Mesendoderm (in vitro differentiated cells): ENCODE measurements around the gene RIPOR3.
"Not testable (repeated sequence)": the region's sequence is repeated elsewhere in the genome, so short reads cannot be mapped to it uniquely, and the experiment has no call there.

Experiments used
- DNase-seq: peaks from one replicate; pipeline ENCODE4 v3.0.0; 2013
- H2AK5ac ChIP-seq: 2 replicates; pipeline ENCODE4 v1.6.1; 2013; ENCODE audit warnings: low read length, inconsistent platforms
- H2BK120ac ChIP-seq: 2 replicates; pipeline ENCODE4 v1.6.1; 2013; ENCODE audit warnings: low read depth, mild to moderate bottlenecking, low read length, moderate library complexity, mixed read lengths
- H2BK15ac ChIP-seq: replicated peaks from 2 replicates; pipeline ENCODE4 v1.6.1; 2013; ENCODE audit warnings: low read depth, mild to moderate bottlenecking, moderate library complexity
- H2BK5ac ChIP-seq: 2 replicates; pipeline ENCODE4 v1.6.1; 2013; ENCODE audit warnings: low read length, inconsistent platforms
- H3K18ac ChIP-seq: 2 replicates; pipeline ENCODE4 v1.6.1; 2013; ENCODE audit warnings: mild to moderate bottlenecking, low read length, mixed read lengths
- H3K23ac ChIP-seq: one replicate; pipeline ENCODE4 v1.6.1; 2013; ENCODE audit warnings: low read length
- H3K27ac ChIP-seq: 2 replicates; pipeline ENCODE4 v1.5.1; 2013; ENCODE audit warnings: low read depth, mild to moderate bottlenecking, inconsistent platforms, low read length, moderate library complexity
- H3K27me3 ChIP-seq: 2 replicates; pipeline ENCODE4 v1.6.1; 2013; ENCODE audit warnings: low read length, control low read depth, mild to moderate bottlenecking, inconsistent platforms; ENCODE audit not compliant: insufficient read depth, poor library complexity
- H3K36me3 ChIP-seq: 2 replicates; pipeline ENCODE4 v1.6.1; 2013; ENCODE audit warnings: low read length, inconsistent platforms; ENCODE audit not compliant: control insufficient read depth, insufficient read depth
- H3K4ac ChIP-seq: one replicate; pipeline ENCODE4 v1.6.1; 2013; ENCODE audit warnings: low read depth, mild to moderate bottlenecking, low read length, moderate library complexity
- H3K4me1 ChIP-seq: 2 replicates; pipeline ENCODE4 v1.6.1; 2013; ENCODE audit warnings: low read depth, low read length, inconsistent platforms; ENCODE audit not compliant: control insufficient read depth
- H3K4me2 ChIP-seq: 2 replicates; pipeline ENCODE4 v1.6.1; 2013; ENCODE audit warnings: low read length
- H3K4me3 ChIP-seq: 2 replicates; pipeline ENCODE4 v1.5.1; 2013; ENCODE audit warnings: mild to moderate bottlenecking, low read length
- H3K56ac ChIP-seq: one replicate; pipeline ENCODE4 v1.6.1; 2013; ENCODE audit warnings: low read length
- H3K79me1 ChIP-seq: 2 replicates; pipeline ENCODE4 v1.6.1; 2013; ENCODE audit warnings: low read length, inconsistent platforms
- H3K79me2 ChIP-seq: 2 replicates; pipeline ENCODE4 v1.6.1; 2013; ENCODE audit warnings: mild to moderate bottlenecking, low read length; ENCODE audit not compliant: control insufficient read depth, insufficient read depth
- H3K9ac ChIP-seq: 2 replicates; pipeline ENCODE4 v1.6.1; 2013; ENCODE audit warnings: low read length, inconsistent platforms
- H4K5ac ChIP-seq: one replicate; pipeline ENCODE4 v1.6.1; 2013; ENCODE audit warnings: low read length
- H4K8ac ChIP-seq: one replicate; pipeline ENCODE4 v1.6.1; 2013; ENCODE audit warnings: low read depth, mild to moderate bottlenecking, control low read depth, low read length, moderate library complexity
- WGBS: extraction: QIAGEN DNeasy Blood & Tissue Kit; methylation state at CpG from one replicate; pipeline ENCODE4 v1.1.7; 2013; ENCODE audit warnings: low lambda C conversion rate, missing lambda C conversion rate; ENCODE audit not compliant: insufficient coverage; ENCODE audit errors: extremely low coverage; 5-methylcytosine and 5-hydroxymethylcytosine counted together

RIPOR3 gene

DNA sequence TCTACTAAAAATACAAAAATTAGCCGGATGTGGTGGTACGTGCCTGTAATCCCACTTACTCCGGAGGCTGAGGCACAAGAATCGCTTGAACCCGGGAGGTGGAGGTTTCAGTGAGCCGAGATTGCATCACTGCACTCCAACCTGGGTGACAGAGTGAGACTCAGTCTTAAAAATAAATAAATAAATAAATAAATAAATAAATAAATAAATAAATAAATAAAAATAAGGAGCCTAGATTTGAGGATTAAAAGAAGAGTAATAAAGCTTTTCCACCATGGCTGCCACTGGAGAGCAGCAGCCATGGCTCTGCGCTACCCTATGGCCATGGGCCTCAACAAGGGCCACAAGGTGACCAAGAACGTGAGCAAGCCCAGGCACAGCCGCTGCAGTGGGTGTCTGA lies 70.9 kb downstream of the RIPOR3 start:
- H2BK15ac ChIP-seq, H3K79me1 ChIP-seq, H2BK5ac ChIP-seq, H2AK5ac ChIP-seq, H3K36me3 ChIP-seq, H3K4ac ChIP-seq, H4K8ac ChIP-seq, H4K5ac ChIP-seq, DNase-seq, H3K27ac ChIP-seq, H2BK120ac ChIP-seq, H3K27me3 ChIP-seq, H3K79me2 ChIP-seq, H3K23ac ChIP-seq, H3K4me3 ChIP-seq, H3K9ac ChIP-seq, H3K56ac ChIP-seq, H3K4me2 ChIP-seq, H3K18ac ChIP-seq, H3K4me1 ChIP-seq: not testable (repeated sequence)
- no CpG with 5 or more reads among the region's 9 CpGs for WGBS

- peak; percentile 44 for DNase-seq
- no peak overlapping the region for H3K18ac ChIP-seq
- H2BK120ac ChIP-seq, result no peak overlapping the region
- no peak overlapping the region for H2BK5ac ChIP-seq
- WGBS, result no CpG with 5 or more reads among the region's 1 CpG
- no peak overlapping the region for H3K56ac ChIP-seq
- H2BK15ac ChIP-seq, result no peak overlapping the region
- no peaks in the 10 kb centered on the region for H3K36me3 ChIP-seq
- no peak overlapping the region for H3K4me2 ChIP-seq
- H3K4ac ChIP-seq, result no peak overlapping the region
- H3K79me1 ChIP-seq, result no peaks in the 10 kb centered on the region
- H3K23ac ChIP-seq, result no peak overlapping the region
- H3K27me3 ChIP-seq, result no peaks in the 10 kb centered on the region
- H3K79me2 ChIP-seq, result no peaks in the 10 kb centered on the region
- no peak overlapping the region for H4K5ac ChIP-seq
- H4K8ac ChIP-seq, result no peak overlapping the region
- H3K27ac ChIP-seq, result no peak overlapping the region
- H2AK5ac ChIP-seq, result no peak overlapping the region
- no peak overlapping the region for H3K4me3 ChIP-seq
- H3K9ac ChIP-seq, result no peak overlapping the region
- H3K4me1 ChIP-seq, result no peaks in the 10 kb centered on the region
Measured at GRCh38 chr20:50618537-50618936, 72.8 kb downstream of the RIPOR3 start.

DNA sequence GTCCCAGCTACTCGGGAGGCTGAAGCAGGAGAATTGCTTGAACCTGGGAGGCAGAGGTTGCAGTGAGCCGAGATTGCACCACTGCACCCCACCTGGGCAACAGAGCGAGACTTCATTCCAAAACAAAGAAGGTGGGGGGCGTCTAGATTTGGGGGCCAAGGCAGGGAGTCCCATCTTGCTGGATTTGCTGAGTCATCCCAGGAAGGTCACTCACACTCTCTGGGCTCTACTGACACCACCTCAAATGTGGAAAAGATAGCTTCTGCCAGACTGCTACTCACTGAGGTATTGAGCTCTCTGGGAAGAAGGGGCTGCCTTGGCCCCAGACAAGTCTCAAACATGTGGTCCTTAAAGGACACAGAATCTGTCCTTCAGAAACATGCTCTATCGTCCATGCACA lies 74.3 kb downstream of the RIPOR3 start:
- H2BK120ac ChIP-seq, result no peak overlapping the region
- no peak overlapping the region for H3K18ac ChIP-seq
- H2BK15ac ChIP-seq, result no peak overlapping the region
- H3K56ac ChIP-seq, result no peak overlapping the region
- no peak overlapping the region for H4K5ac ChIP-seq
- no peak overlapping the region for H2BK5ac ChIP-seq
- no peaks in the 10 kb centered on the region for H3K79me1 ChIP-seq
- no peak overlapping the region for H3K4ac ChIP-seq
- no peaks in the 10 kb centered on the region for H3K79me2 ChIP-seq
- DNase-seq, result no peak
- no peak overlapping the region for H4K8ac ChIP-seq
- no peak overlapping the region for H3K27ac ChIP-seq
- no peak overlapping the region for H3K23ac ChIP-seq
- no peak overlapping the region for H3K4me2 ChIP-seq
- no CpG with 5 or more reads among the region's 5 CpGs for WGBS
- H3K36me3 ChIP-seq, result no peaks in the 10 kb centered on the region
- no peaks in the 10 kb centered on the region for H3K27me3 ChIP-seq
- no peak overlapping the region for H3K4me3 ChIP-seq
- no peak overlapping the region for H3K9ac ChIP-seq
- H3K4me1 ChIP-seq, result no peaks in the 10 kb centered on the region
- H2AK5ac ChIP-seq, result no peak overlapping the region

- H2BK15ac ChIP-seq, result no peak overlapping the region
- no peak overlapping the region for H3K4ac ChIP-seq
- no peaks in the 10 kb centered on the region for H3K4me1 ChIP-seq
- H4K5ac ChIP-seq, result no peak overlapping the region
- H3K18ac ChIP-seq, result no peak overlapping the region
- H3K27ac ChIP-seq, result no peak overlapping the region
- no peaks in the 10 kb centered on the region for H3K27me3 ChIP-seq
- no peak overlapping the region for H3K4me2 ChIP-seq
- no peak overlapping the region for H2BK120ac ChIP-seq
- H3K56ac ChIP-seq, result no peak overlapping the region
- H2BK5ac ChIP-seq, result no peak overlapping the region
- no peak overlapping the region for H3K9ac ChIP-seq
- WGBS, result no CpG with 5 or more reads among the region's 6 CpGs
- H3K4me3 ChIP-seq, result no peak overlapping the region
- H3K36me3 ChIP-seq, result no peaks in the 10 kb centered on the region
- no peak for DNase-seq
- H2AK5ac ChIP-seq, result no peak overlapping the region
- no peaks in the 10 kb centered on the region for H3K79me2 ChIP-seq
- H3K79me1 ChIP-seq, result no peaks in the 10 kb centered on the region
- no peak overlapping the region for H4K8ac ChIP-seq
- no peak overlapping the region for H3K23ac ChIP-seq
Measured at GRCh38 chr20:50615407-50615806, 75.9 kb downstream of the RIPOR3 start.

- no peak overlapping the region for H3K4ac ChIP-seq
- H4K5ac ChIP-seq, result no peak overlapping the region
- no peaks in the 10 kb centered on the region for H3K79me2 ChIP-seq
- no peak overlapping the region for H2AK5ac ChIP-seq
- H3K27me3 ChIP-seq, result no peaks in the 10 kb centered on the region
- no peak overlapping the region for H3K4me2 ChIP-seq
- H3K27ac ChIP-seq, result no peak overlapping the region
- no peak overlapping the region for H3K23ac ChIP-seq
- no peak overlapping the region for H3K9ac ChIP-seq
- WGBS, result no CpG with 5 or more reads among the region's 15 CpGs
- H4K8ac ChIP-seq, result no peak overlapping the region
- H2BK5ac ChIP-seq, result no peak overlapping the region
- H3K4me1 ChIP-seq, result no peaks in the 10 kb centered on the region
- H3K56ac ChIP-seq, result no peak overlapping the region
- no peak overlapping the region for H2BK120ac ChIP-seq
- no peak overlapping the region for H3K4me3 ChIP-seq
- no peak for DNase-seq
- no peak overlapping the region for H3K18ac ChIP-seq
- no peaks in the 10 kb centered on the region for H3K79me1 ChIP-seq
- H3K36me3 ChIP-seq, result no peaks in the 10 kb centered on the region
- H2BK15ac ChIP-seq, result no peak overlapping the region
Measured at GRCh38 chr20:50613438-50614169, 77.7 kb downstream of the RIPOR3 start.
